MM.1S (cell line): ENCODE measurements around the gene PCDH18.

Experiments
- DNase-seq: peaks from one replicate; pipeline ENCODE4 v3.0.0-alpha.2; 2015
- H2AFZ ChIP-seq: fragments of 300-600 bp; sonication (generic); 2 replicates; pipeline ENCODE4 v1.6.0; 2016; ENCODE audit warnings: antibody characterized with exemption, low read length
- H3F3A ChIP-seq: fragments of 300-600 bp; sonication (generic); 2 replicates; pipeline ENCODE4 v1.6.1; 2016; ENCODE audit warnings: mild to moderate bottlenecking, antibody characterized with exemption, low read length, moderate library complexity, mixed read lengths; ENCODE audit not compliant: insufficient read depth
- H3K27ac ChIP-seq: fragments of 300-600 bp; sonication (generic); 2 replicates; pipeline ENCODE4 v1.5.1; 2016; ENCODE audit warnings: mild to moderate bottlenecking, low read length
- H3K27me3 ChIP-seq: fragments of 300-600 bp; sonication (generic); replicated peaks from 2 replicates; pipeline ENCODE4 v1.6.0; 2016; ENCODE audit warnings: low read length; ENCODE audit not compliant: insufficient read depth
- H3K36me3 ChIP-seq: fragments of 300-600 bp; sonication (generic); replicated peaks from 2 replicates; pipeline ENCODE4 v1.6.1; 2016; ENCODE audit warnings: mild to moderate bottlenecking, low read length, mixed read lengths; ENCODE audit not compliant: insufficient read depth
- H3K4me1 ChIP-seq: fragments of 300-600 bp; sonication (generic); 2 replicates; pipeline ENCODE4 v1.6.1; 2016; ENCODE audit warnings: low read length, mixed read lengths
- H3K4me2 ChIP-seq: fragments of 300-600 bp; sonication (generic); 2 replicates; pipeline ENCODE4 v1.6.0; 2016; ENCODE audit warnings: low read depth, low read length
- H3K4me3 ChIP-seq: fragments of 300-600 bp; sonication (generic); 2 replicates; pipeline ENCODE4 v1.5.1; 2016; ENCODE audit warnings: low read length, mixed read lengths
- H3K79me2 ChIP-seq: fragments of 300-600 bp; sonication (generic); 2 replicates; pipeline ENCODE4 v1.6.1; 2016; ENCODE audit warnings: mixed run types, low read length, mixed read lengths
- H3K9ac ChIP-seq: fragments of 300-600 bp; sonication (generic); 2 replicates; pipeline ENCODE4 v1.6.1; 2016; ENCODE audit warnings: low read length, mixed read lengths
- H3K9me2 ChIP-seq: fragments of 300-600 bp; sonication (generic); replicated peaks from 2 replicates; pipeline ENCODE4 v1.6.1; 2016; ENCODE audit warnings: mild to moderate bottlenecking, low read length, mixed read lengths; ENCODE audit not compliant: insufficient read depth
- H3K9me3 ChIP-seq: fragments of 300-600 bp; sonication (generic); replicated peaks from 2 replicates; pipeline ENCODE4 v1.6.1; 2016; ENCODE audit warnings: mild to moderate bottlenecking, low read length, mixed read lengths; ENCODE audit not compliant: insufficient read depth
- H4K20me1 ChIP-seq: fragments of 300-600 bp; sonication (generic); 2 replicates; pipeline ENCODE4 v1.6.1; 2016; ENCODE audit warnings: mild to moderate bottlenecking, low read length, moderate library complexity, mixed read lengths; ENCODE audit not compliant: insufficient read depth
- EZH2 ChIP-seq: fragments of 300-600 bp; sonication (generic); optimal IDR thresholded peaks from 2 replicates; pipeline ENCODE3; 2017; ENCODE audit warnings: low read depth, mild to moderate bottlenecking, antibody characterized with exemption, low read length, mixed read lengths
- EZH2phosphoT487 ChIP-seq: fragments of 300-600 bp; sonication (generic); IDR thresholded peaks from 2 replicates; pipeline ENCODE4 v1.6.1; 2018; ENCODE audit warnings: antibody characterized with exemption, low read length
- TF ChIP-seq, protein P1 (sequence below): fragments of 300-600 bp; sonication (generic); IDR thresholded peaks from 2 replicates; pipeline ENCODE4 v1.5.1; 2016; ENCODE audit warnings: antibody characterized with exemption, low read length, mixed read lengths

The PCDH18 gene

DNA sequence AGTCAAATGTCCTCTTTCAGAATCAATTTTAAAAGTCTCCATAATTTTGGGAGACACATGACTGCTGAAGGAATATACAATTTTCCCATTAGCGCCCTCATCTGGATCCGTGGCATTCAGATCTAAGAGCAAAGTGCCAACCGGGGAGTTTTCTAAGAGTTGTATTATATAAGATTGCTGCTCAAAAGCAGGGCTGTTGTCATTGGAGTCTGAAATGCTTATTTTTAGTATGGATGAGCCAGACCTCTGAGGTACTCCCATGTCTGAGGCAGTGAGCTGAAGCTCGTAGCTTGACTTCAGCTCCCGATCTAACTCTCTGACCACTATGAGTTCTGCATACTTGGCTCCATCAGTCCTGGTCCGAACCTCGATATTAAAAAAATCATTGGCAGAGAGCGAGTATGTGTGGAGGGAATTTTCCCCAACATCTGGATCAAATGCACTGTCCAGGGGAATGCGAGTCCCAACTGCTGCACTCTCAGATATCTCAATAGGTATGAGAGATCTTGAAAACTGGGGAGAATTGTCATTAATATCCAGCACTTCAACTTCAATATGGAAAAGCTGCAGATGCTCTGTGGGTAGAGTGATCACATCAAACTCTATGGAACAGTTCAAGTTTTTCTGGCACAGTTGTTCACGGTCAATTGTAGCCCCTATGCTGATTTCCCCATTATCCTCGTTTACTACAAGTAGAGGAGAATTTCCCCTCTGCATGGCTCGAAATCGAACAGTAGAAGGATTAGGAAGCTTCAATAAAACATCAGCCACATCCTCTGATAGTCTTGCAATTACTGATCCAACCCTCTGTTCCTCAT lies 917 bp downstream of the PCDH18 start:
- no peaks in the 10 kb centered on the region for H3K79me2 ChIP-seq
- H3K4me2 ChIP-seq, result peak overlapping the region; percentile 91
- H3K4me3 ChIP-seq, result peak overlapping the region; percentile 85
- H3K9me3 ChIP-seq, result no peaks in the 10 kb centered on the region
- H3K4me1 ChIP-seq, result 0 out of 2 replicates have a peak, but pooled peaks cover 7% of the 10 kb centered on the region
- H3F3A ChIP-seq, result peaks cover 14% of the 10 kb centered on the region
- peak overlapping the region; percentile 57; the same call in 1 of the 2 replicates for H3K9ac ChIP-seq
- H3K9me2 ChIP-seq, result no peaks in the 10 kb centered on the region; the same call in 1 of the 2 replicates
- H2AFZ ChIP-seq, result peak overlapping the region; percentile 99
- no peaks in the 10 kb centered on the region for H4K20me1 ChIP-seq
- peak overlapping the region; percentile 63; the same call in 1 of the 2 replicates for H3K27ac ChIP-seq
- no peaks in the 10 kb centered on the region for H3K27me3 ChIP-seq
- TF ChIP-seq, protein P1, sequence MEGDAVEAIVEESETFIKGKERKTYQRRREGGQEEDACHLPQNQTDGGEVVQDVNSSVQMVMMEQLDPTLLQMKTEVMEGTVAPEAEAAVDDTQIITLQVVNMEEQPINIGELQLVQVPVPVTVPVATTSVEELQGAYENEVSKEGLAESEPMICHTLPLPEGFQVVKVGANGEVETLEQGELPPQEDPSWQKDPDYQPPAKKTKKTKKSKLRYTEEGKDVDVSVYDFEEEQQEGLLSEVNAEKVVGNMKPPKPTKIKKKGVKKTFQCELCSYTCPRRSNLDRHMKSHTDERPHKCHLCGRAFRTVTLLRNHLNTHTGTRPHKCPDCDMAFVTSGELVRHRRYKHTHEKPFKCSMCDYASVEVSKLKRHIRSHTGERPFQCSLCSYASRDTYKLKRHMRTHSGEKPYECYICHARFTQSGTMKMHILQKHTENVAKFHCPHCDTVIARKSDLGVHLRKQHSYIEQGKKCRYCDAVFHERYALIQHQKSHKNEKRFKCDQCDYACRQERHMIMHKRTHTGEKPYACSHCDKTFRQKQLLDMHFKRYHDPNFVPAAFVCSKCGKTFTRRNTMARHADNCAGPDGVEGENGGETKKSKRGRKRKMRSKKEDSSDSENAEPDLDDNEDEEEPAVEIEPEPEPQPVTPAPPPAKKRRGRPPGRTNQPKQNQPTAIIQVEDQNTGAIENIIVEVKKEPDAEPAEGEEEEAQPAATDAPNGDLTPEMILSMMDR, result peak; percentile 19; the same call in 1 of the 2 replicates
- no peak for TF ChIP-seq EZH2phosphoT487
- no peaks in the 10 kb centered on the region for H3K36me3 ChIP-seq
- no peak for DNase-seq

DNA sequence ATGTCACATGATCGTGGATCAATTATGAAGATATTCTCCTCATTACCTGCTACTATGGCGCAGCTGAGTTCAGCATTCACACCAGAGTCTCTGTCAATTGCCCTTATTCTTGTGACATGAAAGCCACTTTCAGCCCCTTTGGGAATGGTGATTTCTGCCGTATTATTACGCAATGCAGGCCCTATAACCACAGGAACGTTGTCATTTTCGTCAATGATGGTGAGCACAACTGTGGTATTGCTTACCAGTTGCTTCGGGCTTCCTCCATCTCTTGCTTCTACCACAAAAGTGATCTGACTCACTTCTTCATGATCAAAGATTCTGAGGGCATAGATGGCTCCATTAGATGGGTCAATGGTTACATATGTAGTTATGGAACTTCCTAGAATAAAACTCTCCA lies 2.1 kb downstream of the PCDH18 start:
- H3K9ac ChIP-seq, result no peak overlapping the region
- no peaks in the 10 kb centered on the region for H3K36me3 ChIP-seq
- DNase-seq, result no peak
- H3K4me1 ChIP-seq, result 0 out of 2 replicates have a peak, but pooled peaks cover 7% of the 10 kb centered on the region
- peaks cover 14% of the 10 kb centered on the region for H3F3A ChIP-seq
- H3K27ac ChIP-seq, result no peak overlapping the region
- no peak overlapping the region for H3K4me3 ChIP-seq
- TF ChIP-seq EZH2phosphoT487, result no peak
- TF ChIP-seq EZH2, result no peak
- TF ChIP-seq, protein P1, result no peak
- no peaks in the 10 kb centered on the region for H3K27me3 ChIP-seq
- no peak overlapping the region for H3K4me2 ChIP-seq
- no peaks in the 10 kb centered on the region; the same call in 1 of the 2 replicates for H3K9me2 ChIP-seq
- no peak overlapping the region for H2AFZ ChIP-seq
- no peaks in the 10 kb centered on the region for H3K79me2 ChIP-seq
- no peaks in the 10 kb centered on the region for H3K9me3 ChIP-seq
- no peaks in the 10 kb centered on the region for H4K20me1 ChIP-seq

DNA sequence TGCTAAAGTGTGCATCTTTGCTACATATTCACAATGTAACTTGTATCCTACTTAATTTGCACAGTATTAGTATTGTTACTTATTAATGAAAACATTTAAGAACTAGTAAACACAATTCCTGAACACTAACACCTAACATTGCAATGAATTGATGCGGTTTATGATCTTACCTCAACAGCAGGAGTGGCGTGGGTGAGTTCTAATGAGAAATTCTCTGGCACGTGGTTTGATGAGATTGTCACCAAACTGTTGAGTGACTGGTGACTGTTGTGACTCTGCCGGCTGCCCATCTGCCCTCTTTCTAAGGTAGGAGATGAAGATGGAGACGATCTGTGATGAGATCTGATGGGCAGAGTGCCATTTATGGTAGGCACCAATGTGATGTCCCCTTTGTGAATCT lies 2.9 kb downstream of the PCDH18 start:
- H3K27ac ChIP-seq, result no peak overlapping the region
- H3K36me3 ChIP-seq, result no peaks in the 10 kb centered on the region
- H3K4me3 ChIP-seq, result no peak overlapping the region
- H4K20me1 ChIP-seq, result no peaks in the 10 kb centered on the region
- H3K27me3 ChIP-seq, result no peaks in the 10 kb centered on the region
- TF ChIP-seq, protein P1, result no peak
- TF ChIP-seq EZH2, result no peak
- no peak for TF ChIP-seq EZH2phosphoT487
- peaks cover 14% of the 10 kb centered on the region for H3F3A ChIP-seq
- H3K4me1 ChIP-seq, result 0 out of 2 replicates have a peak, but pooled peaks cover 7% of the 10 kb centered on the region
- no peaks in the 10 kb centered on the region for H3K79me2 ChIP-seq
- no peaks in the 10 kb centered on the region; the same call in 1 of the 2 replicates for H3K9me2 ChIP-seq
- H3K9ac ChIP-seq, result no peak overlapping the region
- DNase-seq, result no peak
- no peaks in the 10 kb centered on the region for H3K9me3 ChIP-seq
- H2AFZ ChIP-seq, result no peak overlapping the region
- H3K4me2 ChIP-seq, result no peak overlapping the region
